Measurements from ENCODE around the gene HOXB3. TPM values are rescaled to one million over a fixed set of nuclear protein-coding genes. Genes with fewer than 3 reads are reported as not detected.
A peak's percentile ranks its signal among the peaks of the same experiment; 100 is the strongest.

HOXB3 gene
- total RNA-seq, 4 donors from 2014 or later: 0.97 to 14.1 (median 3.9) TPM

DNA sequence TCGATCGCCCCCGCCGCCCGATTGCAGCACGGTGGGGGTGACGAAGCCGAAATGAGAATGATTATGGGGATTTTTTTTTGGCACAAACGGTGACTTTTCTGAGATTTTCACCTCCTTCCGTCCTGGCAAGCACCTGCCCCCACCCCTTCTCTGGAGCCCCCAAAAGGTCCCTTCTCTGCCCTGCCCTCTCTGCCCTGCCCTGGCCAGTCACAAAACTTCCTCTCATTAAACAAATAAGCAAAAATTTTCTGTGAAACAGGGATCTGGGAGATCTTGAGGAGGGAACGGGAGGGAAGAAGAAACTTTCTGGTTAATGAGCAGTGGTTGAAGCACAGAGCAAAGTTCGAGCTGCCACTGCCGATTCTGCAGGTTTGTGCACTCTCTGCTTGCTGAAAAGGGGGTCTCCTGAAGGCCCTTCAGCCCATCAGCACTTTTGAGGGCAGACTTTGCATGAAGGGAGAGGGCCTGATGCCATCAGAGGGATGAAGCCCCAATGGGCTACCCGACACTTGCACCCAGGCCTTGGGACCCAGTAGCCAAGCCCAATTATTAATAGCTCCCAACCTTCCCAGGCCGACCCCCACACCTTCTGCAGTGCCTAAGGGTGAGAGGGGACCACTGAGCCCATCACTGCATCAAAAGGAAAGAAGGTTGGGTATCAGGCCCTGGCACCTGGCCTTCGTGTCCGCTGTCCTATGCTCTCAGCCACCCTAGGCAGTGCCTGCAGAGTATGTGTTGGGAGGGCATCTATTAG is 26.1 kb upstream of the HOXB3 start:
- H3K4me3 ChIP-seq (ENCODE audit: low read depth, poor library complexity, severe bottlenecking): no peak overlapping the region
- 38 to 50% methylated on average over 17 of the region's 17 CpGs for WGBS, 2 donors
- TF ChIP-seq POLR2A (IDR thresholded peaks at IDR 0.05): no peak
- DNase-seq (ENCODE audit: low spot score in 2 of 2): no peak
- intact Hi-C loops (cut with DNase I; ENCODE audit: low total_unique reads): no loop called here

DNA sequence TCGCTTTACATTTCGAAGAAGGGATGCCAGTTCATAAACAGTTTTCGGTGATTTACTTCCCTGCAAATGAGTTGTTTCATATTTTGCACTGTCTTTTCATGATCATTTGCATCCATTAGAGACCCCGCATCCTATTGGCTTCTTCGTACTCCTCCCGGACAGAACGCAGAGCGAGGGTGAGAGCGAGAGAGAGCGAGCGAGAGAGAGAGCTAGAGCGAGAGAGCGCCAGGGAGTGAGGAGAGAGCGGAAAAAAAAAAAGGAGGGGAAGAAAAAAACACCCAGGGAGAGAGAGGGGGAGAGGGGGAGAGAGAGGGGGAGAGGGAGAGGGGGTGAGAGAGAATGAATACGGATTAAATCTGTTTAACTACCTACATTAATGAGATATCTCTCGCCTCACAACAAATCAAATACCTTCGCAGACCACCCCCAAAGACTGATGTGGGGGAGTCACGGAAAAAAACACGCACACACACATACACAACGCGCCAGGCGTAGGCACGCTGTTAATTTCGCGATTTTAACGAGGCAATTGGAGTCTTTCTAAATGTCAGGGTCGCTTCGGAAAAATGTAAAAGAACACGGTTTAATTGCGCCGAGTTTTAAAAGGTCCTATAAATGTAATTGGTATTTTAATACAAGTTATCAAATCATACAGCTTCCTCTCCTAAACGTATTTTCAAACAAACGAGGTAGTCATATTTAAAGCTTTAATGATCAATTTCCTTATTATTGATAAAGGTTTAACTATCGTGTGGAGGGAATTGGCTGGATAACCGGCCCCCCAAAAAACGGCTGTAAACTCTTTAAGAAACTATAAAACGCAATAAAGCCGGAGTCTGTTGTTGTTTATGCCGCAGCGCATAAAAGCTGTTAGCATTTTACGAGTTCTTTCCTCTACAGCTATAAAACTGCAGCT is 25.3 kb upstream of the HOXB3 start, which contains the start of gene HOXB8:
TSS of gene HOXB8 (minus strand) at position 246 of the 916 bp plus-strand sequence. CDS start 588 bp downstream, outside the sequence.
- no peak for DNase-seq (ENCODE audit: low spot score in 2 of 2)
- 24 to 27% methylated on average over 41 of the region's 41 CpGs for WGBS, 2 donors
- H3K4me3 ChIP-seq (ENCODE audit: low read depth, poor library complexity, severe bottlenecking): no peak within 1 kb of the TSS
- intact Hi-C loops (cut with DNase I; ENCODE audit: low total_unique reads): no loop called here
- TF ChIP-seq CTCF (IDR thresholded peaks at IDR 0.05) (no peak), POLR2A (IDR thresholded peaks at IDR 0.05) (no peak)

DNA sequence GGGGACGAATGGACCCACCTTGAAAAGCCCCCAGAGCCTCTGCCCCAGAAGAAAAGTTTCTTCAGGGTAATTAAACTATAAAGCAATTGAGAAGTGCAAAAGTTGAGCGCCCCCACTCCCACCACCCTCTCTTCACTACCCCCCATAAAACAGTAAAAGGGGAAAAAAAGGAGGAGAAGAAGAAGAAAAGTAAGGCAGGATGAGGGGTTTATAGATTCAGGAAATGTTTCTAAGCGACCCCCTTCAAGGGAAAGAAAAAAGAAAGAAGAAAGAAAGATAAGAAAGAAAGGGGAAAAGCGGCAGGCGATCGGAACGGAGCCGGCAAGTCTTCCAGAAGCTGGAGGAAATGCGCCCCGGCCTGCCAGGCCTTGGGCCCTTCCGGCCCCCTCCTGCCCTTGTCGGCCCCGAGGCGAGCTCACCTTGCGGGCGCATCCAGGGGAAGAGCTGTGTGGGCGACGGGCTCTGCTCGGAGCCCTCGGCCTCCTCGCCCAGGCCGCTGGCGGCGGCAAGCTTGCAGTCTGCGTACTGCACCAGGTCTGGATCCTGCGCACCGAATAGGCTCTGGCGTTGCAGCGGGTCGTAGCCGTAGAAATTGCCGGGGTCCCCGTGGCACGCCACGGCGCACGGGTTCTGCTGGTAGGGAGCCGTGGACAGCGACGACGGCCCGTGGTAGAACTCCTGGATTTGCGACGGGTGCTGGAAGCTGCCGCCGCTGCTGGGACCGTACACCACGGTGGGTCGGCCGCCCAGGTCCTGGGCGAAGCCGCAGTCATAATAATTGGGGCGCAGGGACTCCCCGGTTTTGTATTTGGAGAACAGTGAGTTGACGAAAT is 24.0 kb upstream of the HOXB3 start:
- no peak overlapping the region for H3K4me3 ChIP-seq (ENCODE audit: low read depth, poor library complexity, severe bottlenecking)
- intact Hi-C loops (cut with DNase I; ENCODE audit: low total_unique reads): no loop called here
- 4 to 13% methylated on average over 40 to 48 of the region's 55 CpGs for WGBS, 2 donors
- no peak for TF ChIP-seq POLR2A (IDR thresholded peaks at IDR 0.05)
- no peak for TF ChIP-seq CTCF (IDR thresholded peaks at IDR 0.05)
- DNase-seq (ENCODE audit: low spot score in 2 of 2): no peak

- intact Hi-C loops (cut with DNase I; ENCODE audit: low total_unique reads): no loop called here
- 1 to 2% methylated on average over 67 of the region's 67 CpGs for WGBS, 2 donors
- TF ChIP-seq CTCF (IDR thresholded peaks at IDR 0.05): no peak
- no peak for TF ChIP-seq POLR2A (IDR thresholded peaks at IDR 0.05)
- peak overlapping the region; percentile 3 for H3K4me3 ChIP-seq (ENCODE audit: low read depth, poor library complexity, severe bottlenecking)
- DNase-seq (ENCODE audit: low spot score in 2 of 2): peak in 1 of 2 donors; percentile 91
These were observed 23.0 kb upstream of the HOXB3 start for GRCh38 chr17:48612854-48613691.

- H3K4me3 ChIP-seq (ENCODE audit: low read depth, poor library complexity, severe bottlenecking): no peak overlapping the region
- WGBS, 2 donors: 3 to 5% methylated on average over 15 of the region's 15 CpGs
- intact Hi-C loops (cut with DNase I; ENCODE audit: low total_unique reads): no loop called here
- no peak for DNase-seq (ENCODE audit: low spot score in 2 of 2)
- TF ChIP-seq CTCF (IDR thresholded peaks at IDR 0.05) (no peak), POLR2A (IDR thresholded peaks at IDR 0.05) (no peak)
These were observed 22.4 kb upstream of the HOXB3 start for GRCh38 chr17:48612456-48612853.
